Lower leg skin (tissue), 3 donors: Measurements from ENCODE around the gene COBL.

Experiments used
- CTCF ChIP-seq, 3 donors: fragments of 450-650 bp; IDR thresholded peaks; one replicate each; pipeline ENCODE4 v1.5.1; 2016; ENCODE audit warnings: antibody characterized with exemption in 3 of 3, mild to moderate bottlenecking in 3 of 3, moderate library complexity in 2 of 3
- POLR2A ChIP-seq, 2 donors: fragments of 450-650 bp; IDR thresholded peaks; one replicate each; pipeline ENCODE4 v1.6.1; 2016 to 2017; ENCODE audit warnings: antibody characterized with exemption in 2 of 2, mild to moderate bottlenecking in 1 of 2, moderate library complexity in 1 of 2

DNA sequence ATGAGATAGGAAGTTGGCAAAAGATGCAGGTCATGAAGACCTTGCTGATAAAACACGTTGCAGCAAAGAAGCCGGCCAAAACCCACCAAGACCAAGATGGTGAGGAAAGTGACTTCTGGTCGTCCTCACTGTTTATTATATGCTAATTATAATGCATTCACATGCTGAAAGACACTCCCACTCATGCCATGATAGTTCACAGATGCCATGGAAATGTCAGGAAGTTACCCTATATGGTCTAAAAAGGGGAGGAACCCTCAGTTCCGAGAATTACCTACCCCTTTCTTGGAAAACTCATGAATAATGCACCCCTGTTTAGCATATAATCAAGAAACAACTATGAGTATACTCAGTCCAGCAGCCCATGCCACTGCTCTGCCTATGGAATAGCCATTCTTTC is 331.5 kb downstream of the COBL start:
- TF ChIP-seq POLR2A (IDR thresholded peaks at IDR 0.05) = no peak
- no peak for TF ChIP-seq CTCF (IDR thresholded peaks at IDR 0.05)
